Measurements from ENCODE around the gene TENM3.

DNA sequence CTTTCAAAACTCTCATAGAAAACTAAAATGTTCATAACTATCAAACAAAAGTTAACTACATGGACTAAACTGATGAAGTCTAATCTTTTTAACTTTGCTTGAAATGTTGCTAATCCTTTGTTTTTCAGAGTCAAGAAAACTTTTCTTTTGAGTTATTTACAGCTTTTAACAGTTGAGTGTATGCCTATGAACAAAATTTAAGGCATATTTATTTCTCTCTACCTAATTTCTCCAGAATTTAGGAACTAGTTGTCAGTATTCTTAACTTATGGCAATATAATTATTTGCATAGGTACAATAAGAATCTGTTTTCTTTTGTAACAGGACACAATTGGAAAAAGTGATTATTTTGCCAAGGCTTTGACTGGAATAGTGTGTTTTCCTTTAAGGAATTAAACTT lies 23.8 kb downstream of the TENM3 start:
- TF ChIP-seq, protein P1, sequence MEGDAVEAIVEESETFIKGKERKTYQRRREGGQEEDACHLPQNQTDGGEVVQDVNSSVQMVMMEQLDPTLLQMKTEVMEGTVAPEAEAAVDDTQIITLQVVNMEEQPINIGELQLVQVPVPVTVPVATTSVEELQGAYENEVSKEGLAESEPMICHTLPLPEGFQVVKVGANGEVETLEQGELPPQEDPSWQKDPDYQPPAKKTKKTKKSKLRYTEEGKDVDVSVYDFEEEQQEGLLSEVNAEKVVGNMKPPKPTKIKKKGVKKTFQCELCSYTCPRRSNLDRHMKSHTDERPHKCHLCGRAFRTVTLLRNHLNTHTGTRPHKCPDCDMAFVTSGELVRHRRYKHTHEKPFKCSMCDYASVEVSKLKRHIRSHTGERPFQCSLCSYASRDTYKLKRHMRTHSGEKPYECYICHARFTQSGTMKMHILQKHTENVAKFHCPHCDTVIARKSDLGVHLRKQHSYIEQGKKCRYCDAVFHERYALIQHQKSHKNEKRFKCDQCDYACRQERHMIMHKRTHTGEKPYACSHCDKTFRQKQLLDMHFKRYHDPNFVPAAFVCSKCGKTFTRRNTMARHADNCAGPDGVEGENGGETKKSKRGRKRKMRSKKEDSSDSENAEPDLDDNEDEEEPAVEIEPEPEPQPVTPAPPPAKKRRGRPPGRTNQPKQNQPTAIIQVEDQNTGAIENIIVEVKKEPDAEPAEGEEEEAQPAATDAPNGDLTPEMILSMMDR (IDR thresholded peaks at IDR 0.05): no peak
- no peak for TF ChIP-seq POLR2A (IDR thresholded peaks at IDR 0.05)

All from esophagus squamous epithelium (tissue), 4 donors.